Measurements from ENCODE around the gene GNAS.
A peak's percentile ranks its signal among the peaks of the same experiment; 100 is the strongest.

The GNAS gene

GRCh38 chr20:58878399-58878798 lies 25.9 kb downstream of the GNAS start:
- no peak for DNase-seq (ENCODE audit: low read depth)
- TF ChIP-seq MYC (IDR thresholded peaks at IDR 0.05; ENCODE audit: low read depth, low read length) (no peak), POLR2A (IDR thresholded peaks at IDR 0.05; ENCODE audit: extremely low read depth, insufficient read length) (no peak), CTCF (IDR thresholded peaks at IDR 0.05; ENCODE audit: low read depth, low read length) (no peak), MAX (IDR thresholded peaks at IDR 0.05; ENCODE audit: low read depth, low read length) (no peak)
- H3K4me3 ChIP-seq (ENCODE audit: low read depth, low read length): no peak overlapping the region

GRCh38 chr20:58880441-58880840 lies 27.9 kb downstream of the GNAS start:
- no peak for TF ChIP-seq CTCF (IDR thresholded peaks at IDR 0.05; ENCODE audit: low read depth, low read length)
- H3K4me3 ChIP-seq (ENCODE audit: low read depth, low read length): no peak overlapping the region
- no peak for DNase-seq (ENCODE audit: low read depth)

- TF ChIP-seq CTCF (IDR thresholded peaks at IDR 0.05; ENCODE audit: low read depth, low read length) (peak; percentile 38), MAX (IDR thresholded peaks at IDR 0.05; ENCODE audit: low read depth, low read length) (no peak)
- DNase-seq (ENCODE audit: low read depth): peak; percentile 30
- H3K4me3 ChIP-seq (ENCODE audit: low read depth, low read length): no peak overlapping the region
Observed at GRCh38 chr20:58880994-58881752, 28.7 kb downstream of the GNAS start.

GRCh38 chr20:58882704-58883089 lies 30.2 kb downstream of the GNAS start:
- no peak overlapping the region for H3K4me3 ChIP-seq (ENCODE audit: low read depth, low read length)
- TF ChIP-seq CTCF (IDR thresholded peaks at IDR 0.05; ENCODE audit: low read depth, low read length) (no peak), POLR2A (IDR thresholded peaks at IDR 0.05; ENCODE audit: extremely low read depth, insufficient read length) (no peak), MAX (IDR thresholded peaks at IDR 0.05; ENCODE audit: low read depth, low read length) (no peak), MYC (IDR thresholded peaks at IDR 0.05; ENCODE audit: low read depth, low read length) (no peak)
- DNase-seq (ENCODE audit: low read depth): no peak

- TF ChIP-seq MAX (IDR thresholded peaks at IDR 0.05; ENCODE audit: low read depth, low read length): no peak
- TF ChIP-seq POLR2A (IDR thresholded peaks at IDR 0.05; ENCODE audit: extremely low read depth, insufficient read length): no peak
- TF ChIP-seq CTCF (IDR thresholded peaks at IDR 0.05; ENCODE audit: low read depth, low read length): no peak
- no peak for TF ChIP-seq MYC (IDR thresholded peaks at IDR 0.05; ENCODE audit: low read depth, low read length)
- no peak for DNase-seq (ENCODE audit: low read depth)
- H3K4me3 ChIP-seq (ENCODE audit: low read depth, low read length): no peak overlapping the region
Observed at GRCh38 chr20:58883241-58883691, 30.8 kb downstream of the GNAS start.

GRCh38 chr20:58884966-58885365 lies 32.5 kb downstream of the GNAS start:
- no peak overlapping the region for H3K4me3 ChIP-seq (ENCODE audit: low read depth, low read length)
- DNase-seq (ENCODE audit: low read depth): peak; percentile 32
- no peak for TF ChIP-seq CTCF (IDR thresholded peaks at IDR 0.05; ENCODE audit: low read depth, low read length)
